Neural progenitor cell (in vitro differentiated cells): ENCODE measurements around the gene CAPN14.

Source experiments
- EZH2 ChIP-seq: fragments of 200-600 bp; sonication (generic); IDR thresholded peaks from 2 replicates; pipeline ENCODE4 v1.6.1; 2017; ENCODE audit warnings: antibody characterized with exemption, mild to moderate bottlenecking, moderate library complexity
- EZH2phosphoT487 ChIP-seq: fragments of 200-600 bp; sonication (generic); IDR thresholded peaks from 2 replicates; pipeline ENCODE4 v1.6.1; 2017; ENCODE audit warnings: antibody characterized with exemption
- TF ChIP-seq, protein P1 (sequence below): fragments of 200-600 bp; sonication (generic); IDR thresholded peaks from 2 replicates; pipeline ENCODE4 v1.5.1; 2017; ENCODE audit warnings: antibody characterized with exemption, mild to moderate bottlenecking

DNA sequence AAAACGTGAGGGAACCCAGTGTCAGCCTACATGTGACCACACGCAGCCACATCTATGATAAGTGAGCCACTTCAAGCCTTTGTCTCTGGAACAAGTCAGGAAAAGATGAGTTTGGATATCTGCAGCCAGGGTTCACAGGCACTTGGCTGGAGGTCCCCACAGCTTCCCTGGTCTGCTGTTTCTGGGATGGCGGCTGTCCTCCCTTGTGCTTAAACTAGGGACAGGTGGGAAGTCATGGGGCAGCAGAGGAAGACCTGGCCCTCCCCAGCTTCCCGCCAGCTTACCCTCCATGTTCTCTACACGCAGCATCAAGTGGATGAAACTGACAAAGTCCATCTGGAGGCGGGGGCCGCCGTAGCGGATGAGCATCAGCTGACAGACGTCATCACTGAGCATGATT is 40.6 kb downstream of the CAPN14 start:
- TF ChIP-seq, protein P1, sequence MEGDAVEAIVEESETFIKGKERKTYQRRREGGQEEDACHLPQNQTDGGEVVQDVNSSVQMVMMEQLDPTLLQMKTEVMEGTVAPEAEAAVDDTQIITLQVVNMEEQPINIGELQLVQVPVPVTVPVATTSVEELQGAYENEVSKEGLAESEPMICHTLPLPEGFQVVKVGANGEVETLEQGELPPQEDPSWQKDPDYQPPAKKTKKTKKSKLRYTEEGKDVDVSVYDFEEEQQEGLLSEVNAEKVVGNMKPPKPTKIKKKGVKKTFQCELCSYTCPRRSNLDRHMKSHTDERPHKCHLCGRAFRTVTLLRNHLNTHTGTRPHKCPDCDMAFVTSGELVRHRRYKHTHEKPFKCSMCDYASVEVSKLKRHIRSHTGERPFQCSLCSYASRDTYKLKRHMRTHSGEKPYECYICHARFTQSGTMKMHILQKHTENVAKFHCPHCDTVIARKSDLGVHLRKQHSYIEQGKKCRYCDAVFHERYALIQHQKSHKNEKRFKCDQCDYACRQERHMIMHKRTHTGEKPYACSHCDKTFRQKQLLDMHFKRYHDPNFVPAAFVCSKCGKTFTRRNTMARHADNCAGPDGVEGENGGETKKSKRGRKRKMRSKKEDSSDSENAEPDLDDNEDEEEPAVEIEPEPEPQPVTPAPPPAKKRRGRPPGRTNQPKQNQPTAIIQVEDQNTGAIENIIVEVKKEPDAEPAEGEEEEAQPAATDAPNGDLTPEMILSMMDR: no peak
- TF ChIP-seq EZH2phosphoT487 (no peak), EZH2 (no peak)
